CD8-positive, alpha-beta memory T cell (primary cell): Measurements from ENCODE around the gene RBFOX1. TPM values are rescaled to one million over a fixed set of nuclear protein-coding genes. Genes with fewer than 3 reads are reported as not detected.

Source experiments
- CTCF ChIA-PET: fragments of 350-600 bp; sonication (Branson Sonifier 250); formaldehyde crosslinking; loops from one replicate; lab custom pipeline; 2021; ENCODE audit warnings: antibody characterized with exemption; lab: Charles Lee
- POLR2A ChIA-PET: fragments of 350-600 bp; sonication (Branson Sonifier 250); formaldehyde crosslinking; loops from one replicate; lab custom pipeline; 2021; ENCODE audit warnings: antibody characterized with exemption; lab: Charles Lee
- DNase-seq, 5 donors: peaks; one replicate each; pipeline versions ENCODE4 v3.0.0 to v3.0.0-alpha.2; 2020 to 2022; ENCODE audit warnings: mixed read lengths in 1 of 5
- H3K27ac ChIP-seq: one replicate; pipeline ENCODE4 v1.7.0; 2013; ENCODE audit warnings: low read depth, mild to moderate bottlenecking, low read length, moderate library complexity
- H3K27me3 ChIP-seq: 2 replicates; pipeline ENCODE4 v1.7.0; 2013; ENCODE audit warnings: low read length, mild to moderate bottlenecking; ENCODE audit not compliant: insufficient read depth, poor library complexity, severe bottlenecking
- H3K36me3 ChIP-seq: 2 replicates; pipeline ENCODE4 v1.7.0; 2013; ENCODE audit warnings: mild to moderate bottlenecking, low read length, moderate library complexity; ENCODE audit not compliant: insufficient read depth
- H3K4me1 ChIP-seq: 2 replicates; pipeline ENCODE4 v1.7.0; 2013; ENCODE audit warnings: mild to moderate bottlenecking, low read length, moderate library complexity; ENCODE audit not compliant: insufficient read depth
- H3K4me3 ChIP-seq: 2 replicates; pipeline ENCODE4 v1.7.0; 2013; ENCODE audit warnings: mild to moderate bottlenecking, low read length
- H3K9me3 ChIP-seq: 2 replicates; pipeline ENCODE4 v1.7.0; 2013; ENCODE audit warnings: mild to moderate bottlenecking, low read length
- H3K27ac Mint-ChIP-seq, 8 donors: one replicate each; pipeline ENCODE4 v1.8.0; 2020 to 2021; ENCODE audit warnings: mixed read lengths in 8 of 8, mild to moderate bottlenecking in 6 of 8, inconsistent platforms in 3 of 8, moderate library complexity in 3 of 8
- H3K27me3 Mint-ChIP-seq, 2 donors: one replicate each; pipeline ENCODE4 v1.8.0; 2020 to 2021; ENCODE audit warnings: mixed read lengths in 2 of 2, mild to moderate bottlenecking in 1 of 2, moderate library complexity in 1 of 2
- H3K36me3 Mint-ChIP-seq, 3 donors: one replicate each; pipeline ENCODE4 v1.8.0; 2020 to 2021; ENCODE audit warnings: mixed read lengths in 3 of 3, inconsistent platforms in 1 of 3, mild to moderate bottlenecking in 1 of 3
- H3K4me1 Mint-ChIP-seq, 3 donors: one replicate each; pipeline ENCODE4 v1.8.0; 2020 to 2021; ENCODE audit warnings: mixed read lengths in 3 of 3, inconsistent platforms in 1 of 3, mild to moderate bottlenecking in 1 of 3
- H3K4me3 Mint-ChIP-seq, 7 donors: one replicate each; pipeline ENCODE4 v1.8.0; 2020 to 2021; ENCODE audit warnings: mixed read lengths in 7 of 7, mild to moderate bottlenecking in 6 of 7, moderate library complexity in 4 of 7, inconsistent platforms in 2 of 7
- H3K9me3 Mint-ChIP-seq, 5 donors: one replicate each; pipeline ENCODE4 v1.8.0; 2020 to 2022; ENCODE audit warnings: mixed read lengths in 5 of 5, mild to moderate bottlenecking in 3 of 5, moderate library complexity in 2 of 5, inconsistent platforms in 1 of 5
- polyA plus RNA-seq: library from polyadenylated mRNA; unstranded; fragments of 300-500 nt; fragmentation: Illumina TruSeq; gene quantifications from one replicate; pipeline ENCODE4 v1.2.3, GENCODE V29; 2021
- total RNA-seq, 2 experiments: library from RNA; stranded (reverse); gene quantifications; one replicate each; pipeline ENCODE4 v1.2.3, GENCODE V29; 2021

The RBFOX1 gene
- total and polyA plus RNA-seq, 3 experiments from 2014 or later, result not detected

GRCh38 chr16:7716660-7717550 is 384.3 kb downstream of the RBFOX1 start:
- no peaks in the 10 kb centered on the region for H3K4me1 ChIP-seq
- H3K27ac Mint-ChIP-seq, result no peak overlapping the region
- CTCF ChIA-PET, result no interaction called here

DNA sequence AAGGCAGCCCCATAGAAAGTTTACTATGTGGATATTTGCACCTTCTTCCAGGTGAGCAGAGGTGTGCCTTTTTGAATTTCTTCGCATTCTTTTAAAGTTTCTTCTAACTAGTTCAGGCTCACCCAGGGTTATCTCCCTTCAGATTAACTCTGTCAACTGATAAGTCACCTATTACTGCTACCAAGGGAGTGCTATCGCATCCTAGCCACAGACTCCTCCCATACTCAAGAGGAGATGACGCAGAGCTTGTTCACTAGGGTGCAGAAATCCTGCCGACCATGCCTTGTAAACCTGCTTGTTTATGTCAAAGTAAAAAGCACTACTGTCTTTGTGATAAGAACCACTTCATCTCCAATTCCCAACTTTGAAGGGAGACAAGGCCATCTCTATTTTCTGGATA is 390.1 kb downstream of the RBFOX1 start:
- H3K4me1 Mint-ChIP-seq, result no peaks in the 10 kb centered on the region
- no peak for DNase-seq

More at GRCh38 chr16:7716660-7717550, 384.3 kb downstream of the RBFOX1 start:
- Mint-ChIP-seq H3K4me3 (no peak overlapping the region), H3K36me3 (no peaks in the 10 kb centered on the region), H3K4me1 (no peaks in the 10 kb centered on the region), H3K27me3 (no peaks in the 10 kb centered on the region), H3K9me3 (peaks cover 2 to 14% (median 13%) of the 10 kb centered on the region in 5 donors)
- Histone ChIP-seq H3K27me3 (no peaks in the 10 kb centered on the region), H3K27ac (no peak overlapping the region), H3K9me3 (no peaks in the 10 kb centered on the region), H3K4me3 (no peak overlapping the region), H3K36me3 (no peaks in the 10 kb centered on the region)
- DNase-seq, result no peak
- POLR2A ChIA-PET, result no interaction called here

DNA sequence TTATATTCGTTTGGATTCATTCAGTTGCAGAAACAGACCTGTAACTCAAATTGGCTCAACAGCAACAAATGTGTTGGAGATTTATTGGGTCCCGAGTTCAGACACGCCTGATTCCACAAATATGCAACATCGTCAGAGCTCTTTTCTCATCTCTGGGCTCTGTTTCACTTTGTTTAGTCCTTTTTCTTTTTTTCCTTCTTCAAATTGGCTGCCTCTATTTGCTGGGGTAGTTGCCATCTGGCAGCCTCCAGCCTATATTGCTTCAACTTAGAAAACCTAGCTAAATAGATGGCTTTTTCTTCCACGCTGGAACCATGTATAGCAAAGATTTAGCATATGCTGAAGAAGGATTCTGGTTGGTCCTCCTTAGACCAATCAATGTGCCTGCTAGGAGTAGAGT is 398.5 kb downstream of the RBFOX1 start:
- H3K4me1 ChIP-seq, result no peaks in the 10 kb centered on the region
- H3K27me3 ChIP-seq, result no peaks in the 10 kb centered on the region
- CTCF ChIA-PET, result no interaction called here
- H3K9me3 Mint-ChIP-seq, result peaks cover 3 to 15% (median 7%) of the 10 kb centered on the region in 5 donors
- H3K27ac ChIP-seq, result no peak overlapping the region
- no peaks in the 10 kb centered on the region for H3K4me1 Mint-ChIP-seq
- no peaks in the 10 kb centered on the region for H3K36me3 Mint-ChIP-seq
- no peaks in the 10 kb centered on the region for H3K9me3 ChIP-seq
- DNase-seq, result no peak
- no peak overlapping the region for H3K4me3 ChIP-seq
- no peak overlapping the region for H3K27ac Mint-ChIP-seq
- no peak overlapping the region for H3K4me3 Mint-ChIP-seq
- POLR2A ChIA-PET, result no interaction called here
- H3K27me3 Mint-ChIP-seq, result no peaks in the 10 kb centered on the region
- H3K36me3 ChIP-seq, result no peaks in the 10 kb centered on the region

More for the DNA sequence above, 390.1 kb downstream of the RBFOX1 start:
- POLR2A ChIA-PET, result no interaction called here
- Histone ChIP-seq H3K27me3 (no peaks in the 10 kb centered on the region), H3K4me3 (no peak overlapping the region), H3K27ac (no peak overlapping the region), H3K4me1 (no peaks in the 10 kb centered on the region), H3K36me3 (no peaks in the 10 kb centered on the region), H3K9me3 (no peaks in the 10 kb centered on the region)
- Mint-ChIP-seq H3K9me3 (peaks cover 8 to 27% (median 13%) of the 10 kb centered on the region in 5 donors), H3K27ac (no peak overlapping the region), H3K27me3 (no peaks in the 10 kb centered on the region), H3K36me3 (no peaks in the 10 kb centered on the region), H3K4me3 (no peak overlapping the region)
- CTCF ChIA-PET, result no interaction called here

GRCh38 chr16:7736138-7736665 is 403.6 kb downstream of the RBFOX1 start:
- DNase-seq, result no peak
- H3K4me1 Mint-ChIP-seq, result no peaks in the 10 kb centered on the region
- no peak overlapping the region for H3K4me3 Mint-ChIP-seq
- H3K27ac ChIP-seq, result no peak overlapping the region
- POLR2A ChIA-PET, result no interaction called here
- no peak overlapping the region for H3K4me3 ChIP-seq
- no peaks in the 10 kb centered on the region for H3K9me3 ChIP-seq
- H3K27me3 Mint-ChIP-seq, result no peaks in the 10 kb centered on the region
- H3K27ac Mint-ChIP-seq, result peak overlapping the region in 1 of 8 donors; percentile 43
- H3K27me3 ChIP-seq, result no peaks in the 10 kb centered on the region
- CTCF ChIA-PET, result no interaction called here
- no peaks in the 10 kb centered on the region for H3K36me3 ChIP-seq
- H3K36me3 Mint-ChIP-seq, result no peaks in the 10 kb centered on the region
- H3K4me1 ChIP-seq, result no peaks in the 10 kb centered on the region
- H3K9me3 Mint-ChIP-seq, result peaks cover 4 to 28% (median 13%) of the 10 kb centered on the region in 5 donors

DNA sequence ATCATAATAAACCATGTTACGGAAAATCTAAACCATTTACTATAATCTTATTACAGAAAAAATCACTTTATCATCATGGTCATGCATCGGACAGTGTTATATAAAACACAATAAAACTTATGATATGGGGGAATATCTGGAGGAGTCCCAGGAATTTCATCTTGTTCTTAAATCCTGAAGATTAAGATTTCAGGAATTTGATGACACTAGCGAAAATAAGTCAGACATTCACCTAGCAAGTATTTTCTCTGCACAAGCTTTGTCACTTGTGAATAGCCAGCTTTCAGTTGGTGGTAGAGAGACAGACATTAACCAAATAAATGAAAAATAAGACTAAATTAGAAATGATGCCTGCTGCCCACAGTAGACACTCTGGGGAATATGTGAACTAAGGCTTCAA is 410.0 kb downstream of the RBFOX1 start:
- no peaks in the 10 kb centered on the region for H3K4me1 Mint-ChIP-seq
- ChIA-PET CTCF (no interaction called here), POLR2A (no interaction called here)
- no peak overlapping the region for H3K4me3 Mint-ChIP-seq
- H3K36me3 Mint-ChIP-seq, result peaks cover 0 to 2% (median 0%) of the 10 kb centered on the region in 3 donors
- H3K27me3 Mint-ChIP-seq, result peaks cover 0 to 4% of the 10 kb centered on the region in 2 donors
- no peak overlapping the region for H3K27ac Mint-ChIP-seq
- Histone ChIP-seq H3K27ac (no peak overlapping the region), H3K36me3 (no peaks in the 10 kb centered on the region), H3K4me1 (no peaks in the 10 kb centered on the region), H3K9me3 (no peaks in the 10 kb centered on the region), H3K27me3 (no peaks in the 10 kb centered on the region), H3K4me3 (no peak overlapping the region)
- H3K9me3 Mint-ChIP-seq, result peaks cover 3 to 19% (median 13%) of the 10 kb centered on the region in 5 donors
- no peak for DNase-seq

DNA sequence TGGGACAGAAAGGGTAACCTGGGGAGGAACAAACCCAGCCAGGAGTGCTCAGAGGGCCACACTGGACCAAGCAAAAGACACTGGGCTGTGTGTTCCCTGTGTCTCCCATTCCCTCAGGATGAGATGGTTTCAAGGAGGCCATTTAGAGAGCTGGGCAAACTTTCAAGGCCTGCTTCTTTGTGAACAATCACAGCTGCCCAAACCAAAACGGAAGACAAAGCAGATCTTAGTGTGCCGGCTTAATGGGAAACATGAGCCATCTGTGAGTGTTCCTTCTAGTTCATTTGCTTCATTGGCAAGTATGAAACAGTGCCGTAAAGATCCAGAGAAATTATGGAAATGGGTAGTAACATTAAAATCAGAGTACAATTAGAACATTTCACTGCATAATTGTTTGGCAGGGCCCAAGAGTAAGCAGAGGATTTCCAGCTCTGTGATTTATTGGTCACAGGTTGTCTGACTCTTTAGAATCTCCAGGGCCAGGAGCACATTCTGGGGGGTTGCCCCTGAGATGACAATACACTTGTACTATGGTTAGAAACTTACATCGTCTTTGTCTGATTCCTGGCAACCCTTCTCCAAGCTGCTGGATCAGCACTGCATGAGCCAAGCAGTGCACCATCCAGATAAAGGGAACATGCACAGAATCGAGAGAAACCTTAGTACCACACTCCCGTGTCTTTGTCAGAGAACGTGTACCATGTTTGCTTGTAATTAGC is 412.1 kb downstream of the RBFOX1 start:
- Histone ChIP-seq H3K27ac (no peak overlapping the region), H3K27me3 (no peaks in the 10 kb centered on the region), H3K9me3 (no peaks in the 10 kb centered on the region), H3K4me1 (no peaks in the 10 kb centered on the region), H3K36me3 (no peaks in the 10 kb centered on the region), H3K4me3 (no peak overlapping the region)
- CTCF ChIA-PET, result no interaction called here
- POLR2A ChIA-PET, result no interaction called here
- no peak for DNase-seq
- peaks cover 3 to 9% (median 8%) of the 10 kb centered on the region in 5 donors for H3K9me3 Mint-ChIP-seq
- H3K36me3 Mint-ChIP-seq, result peaks cover 0 to 2% (median 0%) of the 10 kb centered on the region in 3 donors
- H3K4me3 Mint-ChIP-seq, result no peak overlapping the region
- peaks cover 0 to 4% of the 10 kb centered on the region in 2 donors for H3K27me3 Mint-ChIP-seq
- no peak overlapping the region for H3K27ac Mint-ChIP-seq
- H3K4me1 Mint-ChIP-seq, result no peaks in the 10 kb centered on the region

DNA sequence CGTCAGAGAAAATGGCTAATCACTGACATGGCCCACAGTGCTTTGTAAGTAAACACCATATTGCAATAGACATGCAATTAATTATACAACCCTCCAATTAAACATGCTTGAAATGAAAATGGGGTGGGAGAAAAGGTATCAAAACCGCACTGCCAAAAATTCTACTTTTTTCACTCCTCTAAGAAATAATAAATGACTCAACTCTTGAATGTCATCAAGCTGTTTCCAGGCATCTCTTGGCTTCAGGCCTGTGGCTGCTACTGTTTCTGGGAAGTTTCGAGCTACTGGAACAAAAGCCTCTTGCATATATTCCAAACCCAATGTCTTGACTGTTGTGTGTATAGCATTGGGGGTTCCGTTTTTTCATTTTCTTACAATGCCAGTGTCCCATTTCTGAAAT is 412.6 kb downstream of the RBFOX1 start:
- Mint-ChIP-seq H3K4me3 (no peak overlapping the region), H3K9me3 (peaks cover 3 to 11% (median 8%) of the 10 kb centered on the region in 5 donors), H3K27ac (no peak overlapping the region), H3K36me3 (peaks cover 0 to 2% (median 0%) of the 10 kb centered on the region in 3 donors), H3K4me1 (no peaks in the 10 kb centered on the region), H3K27me3 (peaks cover 0 to 4% of the 10 kb centered on the region in 2 donors)
- CTCF ChIA-PET, result no interaction called here
- Histone ChIP-seq H3K9me3 (no peaks in the 10 kb centered on the region), H3K36me3 (no peaks in the 10 kb centered on the region), H3K4me1 (no peaks in the 10 kb centered on the region), H3K27ac (no peak overlapping the region), H3K4me3 (no peak overlapping the region), H3K27me3 (no peaks in the 10 kb centered on the region)
- no peak for DNase-seq
- POLR2A ChIA-PET, result no interaction called here

DNA sequence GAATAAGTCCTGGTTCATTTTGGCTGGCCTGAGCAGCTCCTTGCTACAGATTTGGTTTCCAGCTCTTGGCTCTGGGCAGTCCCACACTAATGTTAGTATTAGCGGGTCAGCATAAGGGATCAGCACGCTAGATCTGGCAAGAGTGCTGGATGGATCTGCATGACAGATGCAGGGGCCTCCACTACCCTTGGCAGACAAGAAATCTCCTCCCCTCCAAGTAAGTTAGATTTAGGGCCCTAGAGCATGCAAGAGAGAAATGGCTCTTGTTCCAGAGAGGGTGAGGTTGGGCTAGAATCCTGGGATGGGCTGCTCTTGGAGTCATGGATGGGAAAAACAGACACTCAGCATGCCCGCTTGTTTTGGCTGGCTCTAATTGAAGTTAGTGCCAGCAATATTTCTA is 414.3 kb downstream of the RBFOX1 start:
- Histone ChIP-seq H3K36me3 (no peaks in the 10 kb centered on the region), H3K4me1 (no peaks in the 10 kb centered on the region), H3K27ac (no peak overlapping the region), H3K27me3 (no peaks in the 10 kb centered on the region), H3K9me3 (no peaks in the 10 kb centered on the region), H3K4me3 (no peak overlapping the region)
- Mint-ChIP-seq H3K4me1 (no peaks in the 10 kb centered on the region), H3K27me3 (peaks cover 0 to 4% of the 10 kb centered on the region in 2 donors), H3K4me3 (no peak overlapping the region), H3K27ac (no peak overlapping the region), H3K9me3 (peaks cover 4 to 11% (median 8%) of the 10 kb centered on the region in 5 donors), H3K36me3 (peaks cover 0 to 2% (median 0%) of the 10 kb centered on the region in 3 donors)
- ChIA-PET CTCF (no interaction called here), POLR2A (no interaction called here)
- DNase-seq, result no peak
